K562 (cell line): ENCODE data around the gene VWC2L. TPM values are rescaled to one million over a fixed set of nuclear protein-coding genes. Genes with fewer than 3 reads are reported as not detected.

Experiments
- HNRNPL ChIP-seq: fragments of 200-400 bp; formaldehyde crosslinking; IDR thresholded peaks from 2 replicates; pipeline ENCODE4 v1.6.1; 2017; ENCODE audit warnings: low read depth, mild to moderate bottlenecking, low read length
- MYBL2 ChIP-seq, 2 experiments: fragments of 450-650 bp in 1 of 2; sonication (generic) in 1 of 2; formaldehyde crosslinking in 1 of 2; IDR thresholded peaks; 2 replicates each; pipeline versions ENCODE4 v1.6.1 to v1.8.1; 2017 to 2022; ENCODE audit warnings: borderline replicate concordance in 1 of 2, inconsistent platforms in 1 of 2, low read depth in 1 of 2, mild to moderate bottlenecking in 1 of 2, missing genetic modification reagents in 1 of 2, moderate library complexity in 1 of 2
- NCOA1 ChIP-seq: fragments of 450-650 bp; IDR thresholded peaks from 2 replicates; pipeline ENCODE4 v1.6.1; 2016; ENCODE audit warnings: low read depth
- NELFE ChIP-seq: IDR thresholded peaks from 2 replicates; pipeline ENCODE4 v1.6.1; 2011; ENCODE audit warnings: mild to moderate bottlenecking; ENCODE audit not compliant: insufficient read depth, insufficient read length
- PCBP1 ChIP-seq: fragments of 200-400 bp; formaldehyde crosslinking; IDR thresholded peaks from 2 replicates; pipeline ENCODE4 v1.6.1; 2018; ENCODE audit warnings: mild to moderate bottlenecking, low read depth, low read length; ENCODE audit not compliant: poor library complexity, severe bottlenecking
- SRSF7 ChIP-seq: fragments of 200-400 bp; formaldehyde crosslinking; optimal IDR thresholded peaks from 2 replicates; pipeline ENCODE3; 2017; ENCODE audit warnings: mild to moderate bottlenecking, low read depth, low read length
- TAF7 ChIP-seq: fragments of 450-650 bp; IDR thresholded peaks from 2 replicates; pipeline ENCODE4 v1.6.1; 2016; ENCODE audit warnings: missing genetic modification characterization, missing compliant biosample characterization
- ZEB2 ChIP-seq: fragments of 450-650 bp; IDR thresholded peaks from 2 replicates; pipeline ENCODE4 v1.6.1; 2016
- polyA plus RNA-seq, 8 experiments: library from polyadenylated mRNA; depleted of rRNA in 4 of 8; stranded (reverse) in 5 of 8; unstranded in 3 of 8; fragments of >200 nt; fragmentation: Nextera tagmentation in 2 of 8; fragmentation: Illumina TruSeq in 1 of 8; extraction: Ambion mirVana in 2 of 8; extraction: Trizol in 1 of 8; gene quantifications; 2 replicates each; pipeline versions ENCODE4 v1.2.1 to v1.2.3, GENCODE V29; 2011 to 2014; ENCODE audit warnings: inconsistent platforms in 1 of 8, missing spikeins in 1 of 8
- total RNA-seq, 7 experiments: library from RNA; depleted of rRNA in 6 of 7; stranded (reverse); fragments of >200 nt in 6 of 7; fragmentation: Illumina TruSeq in 2 of 7; extraction: Trizol in 2 of 7; gene quantifications; 2 replicates each; pipeline versions ENCODE4 v1.2.1 to v1.2.3, GENCODE V29; 2011 to 2021; ENCODE audit warnings: low replicate concordance in 1 of 7
- TF ChIP-seq, protein P1 (sequence below): IDR thresholded peaks from 2 replicates; pipeline ENCODE4 v1.6.1; 2011; ENCODE audit not compliant: insufficient read length; ENCODE audit errors: extremely low read depth
- TF ChIP-seq, protein P2 (sequence below): sonication (generic); formaldehyde crosslinking; IDR thresholded peaks from 2 replicates; pipeline ENCODE4 v1.9.0; 2022; ENCODE audit warnings: mild to moderate bottlenecking, missing genetic modification reagents
- TF ChIP-seq, protein P3 (sequence below), 2 experiments: fragments of 450-650 bp; IDR thresholded peaks; 2 replicates each; pipeline ENCODE4 v1.6.1; 2016
- TF ChIP-seq, protein P4 (sequence below): fragments of 450-650 bp; IDR thresholded peaks from 2 replicates; pipeline ENCODE4 v1.6.1; 2018; ENCODE audit warnings: mild to moderate bottlenecking, low read depth; ENCODE audit not compliant: partially characterized antibody

Gene VWC2L
- total and polyA plus RNA-seq, 9 of the 15 experiments (the other 6 are each of a cell fraction or from before 2014, with no cell fraction given) = not detected

DNA sequence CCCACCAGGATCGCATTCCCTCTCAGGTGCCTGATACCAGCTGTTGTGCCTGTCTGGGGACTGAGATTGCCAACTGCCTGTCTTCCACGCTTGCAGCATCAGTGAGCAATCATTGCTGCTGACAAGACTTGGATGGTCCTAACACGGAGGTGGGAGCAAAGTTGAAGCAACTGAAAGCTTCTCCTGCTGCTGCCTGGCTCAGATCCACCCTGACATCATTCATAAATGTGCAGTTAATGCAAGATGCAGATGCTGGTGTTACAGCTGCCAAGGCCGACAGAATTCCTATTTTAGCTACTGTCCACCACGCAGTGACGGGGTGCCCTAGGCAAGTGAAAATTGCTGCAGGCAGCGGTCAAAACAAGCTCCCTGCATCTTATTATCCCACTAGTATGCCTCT is 131.4 kb downstream of the VWC2L start (continued):
- TF ChIP-seq, protein P1, sequence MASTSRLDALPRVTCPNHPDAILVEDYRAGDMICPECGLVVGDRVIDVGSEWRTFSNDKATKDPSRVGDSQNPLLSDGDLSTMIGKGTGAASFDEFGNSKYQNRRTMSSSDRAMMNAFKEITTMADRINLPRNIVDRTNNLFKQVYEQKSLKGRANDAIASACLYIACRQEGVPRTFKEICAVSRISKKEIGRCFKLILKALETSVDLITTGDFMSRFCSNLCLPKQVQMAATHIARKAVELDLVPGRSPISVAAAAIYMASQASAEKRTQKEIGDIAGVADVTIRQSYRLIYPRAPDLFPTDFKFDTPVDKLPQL = no peak
- TF ChIP-seq TAF7 = no peak
- TF ChIP-seq NELFE = no peak
- no peak for TF ChIP-seq HNRNPL
- TF ChIP-seq PCBP1 = no peak
- TF ChIP-seq, protein P2, sequence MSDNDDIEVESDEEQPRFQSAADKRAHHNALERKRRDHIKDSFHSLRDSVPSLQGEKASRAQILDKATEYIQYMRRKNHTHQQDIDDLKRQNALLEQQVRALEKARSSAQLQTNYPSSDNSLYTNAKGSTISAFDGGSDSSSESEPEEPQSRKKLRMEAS (CRISPR knock-in tag) = no peak
- TF ChIP-seq, protein P3, sequence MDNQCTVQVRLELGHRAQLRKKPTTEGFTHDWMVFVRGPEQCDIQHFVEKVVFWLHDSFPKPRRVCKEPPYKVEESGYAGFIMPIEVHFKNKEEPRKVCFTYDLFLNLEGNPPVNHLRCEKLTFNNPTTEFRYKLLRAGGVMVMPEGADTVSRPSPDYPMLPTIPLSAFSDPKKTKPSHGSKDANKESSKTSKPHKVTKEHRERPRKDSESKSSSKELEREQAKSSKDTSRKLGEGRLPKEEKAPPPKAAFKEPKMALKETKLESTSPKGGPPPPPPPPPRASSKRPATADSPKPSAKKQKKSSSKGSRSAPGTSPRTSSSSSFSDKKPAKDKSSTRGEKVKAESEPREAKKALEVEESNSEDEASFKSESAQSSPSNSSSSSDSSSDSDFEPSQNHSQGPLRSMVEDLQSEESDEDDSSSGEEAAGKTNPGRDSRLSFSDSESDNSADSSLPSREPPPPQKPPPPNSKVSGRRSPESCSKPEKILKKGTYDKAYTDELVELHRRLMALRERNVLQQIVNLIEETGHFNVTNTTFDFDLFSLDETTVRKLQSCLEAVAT (IDR thresholded peaks at IDR 0.05) = no peak
- TF ChIP-seq ZEB2 = no peak
- no peak for TF ChIP-seq SRSF7
- no peak for TF ChIP-seq MYBL2 (IDR thresholded peaks at IDR 0.05; ENCODE audit: low read depth)
- no peak for TF ChIP-seq MYBL2 (CRISPR knock-in tag; IDR thresholded peaks at IDR 0.05; ENCODE audit: borderline replicate concordance)
- no peak for TF ChIP-seq NCOA1
- TF ChIP-seq, protein P4, sequence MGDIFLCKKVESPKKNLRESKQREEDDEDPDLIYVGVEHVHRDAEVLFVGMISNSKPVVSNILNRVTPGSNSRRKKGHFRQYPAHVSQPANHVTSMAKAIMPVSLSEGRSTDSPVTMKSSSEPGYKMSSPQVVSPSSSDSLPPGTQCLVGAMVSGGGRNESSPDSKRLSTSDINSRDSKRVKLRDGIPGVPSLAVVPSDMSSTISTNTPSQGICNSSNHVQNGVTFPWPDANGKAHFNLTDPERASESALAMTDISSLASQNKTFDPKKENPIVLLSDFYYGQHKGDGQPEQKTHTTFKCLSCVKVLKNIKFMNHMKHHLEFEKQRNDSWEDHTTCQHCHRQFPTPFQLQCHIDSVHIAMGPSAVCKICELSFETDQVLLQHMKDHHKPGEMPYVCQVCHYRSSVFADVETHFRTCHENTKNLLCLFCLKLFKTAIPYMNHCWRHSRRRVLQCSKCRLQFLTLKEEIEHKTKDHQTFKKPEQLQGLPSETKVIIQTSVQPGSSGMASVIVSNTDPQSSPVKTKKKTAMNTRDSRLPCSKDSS = no peak
